DOHH2 (cell line): Measurements from ENCODE around the gene PRKAR1B.

Source experiments
- EZH2phosphoT487 ChIP-seq: fragments of 200-600 bp; sonication (generic); IDR thresholded peaks from 2 replicates; pipeline ENCODE4 v1.6.1; 2017; ENCODE audit warnings: borderline replicate concordance, mild to moderate bottlenecking, antibody characterized with exemption, low read length, moderate library complexity, mixed read lengths
- TF ChIP-seq, protein P1 (sequence below): fragments of 200-600 bp; sonication (generic); IDR thresholded peaks from one replicate; pipeline ENCODE4 v1.5.1; 2014; ENCODE audit warnings: antibody characterized with exemption, mild to moderate bottlenecking, low read depth, low read length; ENCODE audit not compliant: poor library complexity, severe bottlenecking

- TF ChIP-seq, protein P1, sequence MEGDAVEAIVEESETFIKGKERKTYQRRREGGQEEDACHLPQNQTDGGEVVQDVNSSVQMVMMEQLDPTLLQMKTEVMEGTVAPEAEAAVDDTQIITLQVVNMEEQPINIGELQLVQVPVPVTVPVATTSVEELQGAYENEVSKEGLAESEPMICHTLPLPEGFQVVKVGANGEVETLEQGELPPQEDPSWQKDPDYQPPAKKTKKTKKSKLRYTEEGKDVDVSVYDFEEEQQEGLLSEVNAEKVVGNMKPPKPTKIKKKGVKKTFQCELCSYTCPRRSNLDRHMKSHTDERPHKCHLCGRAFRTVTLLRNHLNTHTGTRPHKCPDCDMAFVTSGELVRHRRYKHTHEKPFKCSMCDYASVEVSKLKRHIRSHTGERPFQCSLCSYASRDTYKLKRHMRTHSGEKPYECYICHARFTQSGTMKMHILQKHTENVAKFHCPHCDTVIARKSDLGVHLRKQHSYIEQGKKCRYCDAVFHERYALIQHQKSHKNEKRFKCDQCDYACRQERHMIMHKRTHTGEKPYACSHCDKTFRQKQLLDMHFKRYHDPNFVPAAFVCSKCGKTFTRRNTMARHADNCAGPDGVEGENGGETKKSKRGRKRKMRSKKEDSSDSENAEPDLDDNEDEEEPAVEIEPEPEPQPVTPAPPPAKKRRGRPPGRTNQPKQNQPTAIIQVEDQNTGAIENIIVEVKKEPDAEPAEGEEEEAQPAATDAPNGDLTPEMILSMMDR = no peak
- TF ChIP-seq EZH2phosphoT487 = no peak
Observed at GRCh38 chr7:682810-683209, 44.3 kb downstream of the PRKAR1B start.
